ENCODE data around the gene LRP4.

The LRP4 gene

DNA sequence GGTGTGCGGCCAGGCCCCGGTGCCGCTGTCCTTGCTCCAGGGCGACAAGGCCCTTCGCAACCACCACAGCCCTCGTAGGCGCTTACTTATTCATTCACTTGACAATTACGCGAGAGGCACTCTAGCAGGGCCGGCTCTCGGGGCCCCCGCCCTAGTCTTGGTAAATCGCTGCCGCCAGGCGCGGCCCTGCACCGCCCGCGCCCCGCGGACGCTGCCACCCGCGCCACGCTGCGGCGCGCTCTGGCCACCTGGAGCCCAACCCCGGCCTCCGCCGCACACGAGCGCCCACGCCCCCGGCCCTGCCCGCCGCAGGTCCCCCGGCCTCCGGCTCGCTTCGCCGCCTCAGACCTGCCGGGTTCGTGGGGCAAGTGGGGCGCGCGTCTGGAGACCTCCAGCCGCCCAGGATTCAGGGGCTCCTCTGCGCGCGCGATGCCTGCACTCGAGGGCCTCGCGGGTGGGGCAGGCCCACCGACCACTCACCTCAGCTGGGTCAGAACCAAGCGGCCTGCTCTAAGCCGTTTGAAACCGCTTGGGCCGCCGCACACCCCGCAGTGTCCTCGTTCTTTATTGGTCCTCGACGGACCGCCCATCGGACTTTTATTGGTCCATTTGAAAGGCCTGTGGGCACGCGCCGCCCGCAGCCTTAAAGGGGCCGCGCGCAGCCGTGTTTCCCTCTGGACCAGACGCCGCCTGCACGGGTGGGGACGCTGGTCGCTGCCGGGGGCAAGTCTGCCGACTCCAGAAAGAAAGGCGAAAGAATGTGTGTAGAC is 72.4 kb downstream of the LRP4 start, which contains the start of gene CKAP5:
Gene CKAP5 (minus strand): TSS at position 541 of the 770 bp plus-strand sequence. CDS start 25,049 bp downstream, outside the sequence.
- TF ChIP-seq, protein P1, sequence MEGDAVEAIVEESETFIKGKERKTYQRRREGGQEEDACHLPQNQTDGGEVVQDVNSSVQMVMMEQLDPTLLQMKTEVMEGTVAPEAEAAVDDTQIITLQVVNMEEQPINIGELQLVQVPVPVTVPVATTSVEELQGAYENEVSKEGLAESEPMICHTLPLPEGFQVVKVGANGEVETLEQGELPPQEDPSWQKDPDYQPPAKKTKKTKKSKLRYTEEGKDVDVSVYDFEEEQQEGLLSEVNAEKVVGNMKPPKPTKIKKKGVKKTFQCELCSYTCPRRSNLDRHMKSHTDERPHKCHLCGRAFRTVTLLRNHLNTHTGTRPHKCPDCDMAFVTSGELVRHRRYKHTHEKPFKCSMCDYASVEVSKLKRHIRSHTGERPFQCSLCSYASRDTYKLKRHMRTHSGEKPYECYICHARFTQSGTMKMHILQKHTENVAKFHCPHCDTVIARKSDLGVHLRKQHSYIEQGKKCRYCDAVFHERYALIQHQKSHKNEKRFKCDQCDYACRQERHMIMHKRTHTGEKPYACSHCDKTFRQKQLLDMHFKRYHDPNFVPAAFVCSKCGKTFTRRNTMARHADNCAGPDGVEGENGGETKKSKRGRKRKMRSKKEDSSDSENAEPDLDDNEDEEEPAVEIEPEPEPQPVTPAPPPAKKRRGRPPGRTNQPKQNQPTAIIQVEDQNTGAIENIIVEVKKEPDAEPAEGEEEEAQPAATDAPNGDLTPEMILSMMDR (IDR thresholded peaks at IDR 0.05; ENCODE audit: extremely low read depth, missing control alignments) = no peak
- peak; percentile 97 for DNase-seq (ENCODE audit: low spot score)

DNA sequence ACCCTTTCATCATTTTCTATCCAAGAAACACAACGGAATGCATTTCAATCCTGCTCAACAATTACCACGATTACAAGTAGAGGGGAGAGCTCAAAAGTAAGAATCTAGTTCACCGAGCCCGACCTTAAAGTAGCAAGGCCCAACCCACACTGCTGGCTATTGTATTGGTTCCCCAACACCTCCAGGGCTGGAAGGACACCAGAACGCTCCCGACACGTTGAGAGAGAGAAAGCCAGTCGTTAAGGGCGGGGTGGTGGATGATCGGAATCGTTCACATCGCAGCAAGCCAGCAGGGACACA is 73.0 kb downstream of the LRP4 start:
- DNase-seq (ENCODE audit: low spot score) = no peak
- TF ChIP-seq, protein P1 (IDR thresholded peaks at IDR 0.05; ENCODE audit: extremely low read depth, missing control alignments) = no peak

DNA sequence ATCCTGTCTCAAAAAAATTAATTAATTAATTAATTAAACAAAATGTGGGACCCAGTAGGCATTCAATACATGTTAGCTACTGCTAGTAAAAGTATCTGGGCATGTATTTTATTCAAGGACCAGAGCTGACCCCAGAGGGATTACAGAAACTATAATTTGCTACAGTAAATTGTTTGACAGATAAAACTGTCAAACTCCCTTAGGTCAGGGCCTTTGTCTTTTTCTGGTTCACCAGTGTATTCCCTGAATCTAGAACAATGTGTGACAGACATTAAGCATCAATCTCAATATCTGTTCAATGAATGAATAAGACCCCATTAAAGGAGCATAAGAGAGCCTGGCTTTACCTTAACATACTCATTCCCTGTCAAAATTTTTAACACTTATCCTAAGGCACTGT is 78.2 kb downstream of the LRP4 start:
- no peak for DNase-seq (ENCODE audit: low spot score)
- TF ChIP-seq, protein P1 (IDR thresholded peaks at IDR 0.05; ENCODE audit: extremely low read depth, missing control alignments) = no peak

- TF ChIP-seq, protein P1 (IDR thresholded peaks at IDR 0.05; ENCODE audit: extremely low read depth, missing control alignments) = no peak
- DNase-seq (ENCODE audit: low spot score) = no peak
These were observed 79.8 kb downstream of the LRP4 start for GRCh38 chr11:46838501-46838900.

- TF ChIP-seq, protein P1 (IDR thresholded peaks at IDR 0.05; ENCODE audit: extremely low read depth, missing control alignments) = no peak
- DNase-seq (ENCODE audit: low spot score) = no peak
These were observed 80.5 kb downstream of the LRP4 start for GRCh38 chr11:46837860-46838259.

DNA sequence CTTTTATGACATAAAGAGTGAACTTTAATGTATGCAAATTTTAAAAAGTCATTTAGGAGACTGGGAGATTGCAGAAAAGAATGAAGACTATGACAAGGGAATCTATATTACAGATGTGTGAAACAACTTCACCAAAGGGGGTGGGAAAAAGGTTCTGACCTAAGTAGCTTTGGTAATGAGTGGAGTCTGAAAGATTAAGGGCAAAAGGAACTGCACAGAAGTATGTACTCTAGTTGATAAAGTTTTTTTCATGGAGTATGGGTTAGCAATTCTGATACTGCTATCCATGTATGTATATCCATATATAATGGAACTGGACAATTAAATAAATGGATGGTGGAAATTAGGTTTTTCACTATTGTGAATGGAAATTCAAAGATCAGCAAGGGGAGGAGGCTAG is 81.5 kb downstream of the LRP4 start:
- TF ChIP-seq, protein P1 (IDR thresholded peaks at IDR 0.05; ENCODE audit: extremely low read depth, missing control alignments) = no peak
- no peak for DNase-seq (ENCODE audit: low spot score)

DNA sequence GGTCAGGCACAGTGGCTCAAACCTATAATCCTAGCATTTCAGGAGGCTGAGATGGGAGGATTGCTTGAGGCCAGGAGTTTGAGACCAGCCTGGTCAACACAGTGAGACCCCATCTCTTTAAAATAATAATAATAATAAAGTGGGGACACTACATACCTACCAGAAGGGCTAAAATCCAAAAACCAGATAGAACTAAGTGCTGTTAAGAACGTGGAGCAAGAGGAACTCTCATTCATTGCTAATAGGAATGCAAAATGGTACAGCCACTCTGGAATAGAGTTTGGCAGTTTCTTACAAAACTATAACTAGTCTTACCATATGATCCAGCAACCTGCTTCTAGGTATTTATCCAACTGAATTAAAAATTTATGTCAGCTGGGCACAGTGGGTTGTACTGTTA is 81.9 kb downstream of the LRP4 start:
- TF ChIP-seq, protein P1 (IDR thresholded peaks at IDR 0.05; ENCODE audit: extremely low read depth, missing control alignments) = no peak
- DNase-seq (ENCODE audit: low spot score) = no peak

All from GM20000 (cell line).